Right lobe of liver (tissue), 6 donors: ENCODE data around the gene GRB7. TPM values are rescaled to one million over a fixed set of nuclear protein-coding genes. Genes with fewer than 3 reads are reported as not detected.

ENCODE experiments used
- ATAC-seq, 4 donors: fragments of 200-7000 bp; cut with Tn5 transposase; one replicate each; pipeline ENCODE4 v1.9.1; 2020; ENCODE audit warnings: mild to moderate bottlenecking in 4 of 4, moderate library complexity in 4 of 4
- DNase-seq, 3 donors: peaks; one replicate each; pipeline ENCODE4 v3.0.0-alpha.2; 2020
- H3K27ac ChIP-seq, 3 donors: fragments of 200-600 bp; one replicate each; pipeline ENCODE4 v1.8.0; 2022
- H3K27me3 ChIP-seq, 2 donors: fragments of 200-600 bp; one replicate each; pipeline ENCODE4 v1.8.0; 2022
- H3K36me3 ChIP-seq, 4 donors: fragments of 200-600 bp; sonication (generic) in 1 of 4; one replicate each; pipeline versions ENCODE4 v1.5.1 to v1.8.0; 2017 to 2022; ENCODE audit warnings: control low read depth in 1 of 4
- H3K4me1 ChIP-seq, 4 donors: fragments of 200-600 bp; sonication (generic) in 1 of 4; one replicate each; pipeline versions ENCODE4 v1.5.1 to v1.8.0; 2017 to 2022; ENCODE audit warnings: control low read depth in 1 of 4
- H3K4me3 ChIP-seq, 3 donors: fragments of 200-600 bp; one replicate each; pipeline ENCODE4 v1.8.0; 2022
- H3K9me3 ChIP-seq, 4 donors: fragments of 200-600 bp; sonication (generic) in 1 of 4; one replicate each; pipeline versions ENCODE4 v1.5.1 to v1.8.0; 2017 to 2022; ENCODE audit warnings: control low read depth in 1 of 4
- POLR2A ChIP-seq: fragments of 450-650 bp; IDR thresholded peaks from one replicate; pipeline ENCODE4 v1.6.1; 2017; ENCODE audit warnings: antibody characterized with exemption, mild to moderate bottlenecking
- WGBS: methylation state at CpG from one replicate; pipeline ENCODE4 v1.1.6; 2018; ENCODE audit warnings: low coverage, low lambda C conversion rate; ENCODE audit not compliant: insufficient coverage; ENCODE audit errors: missing lambda C conversion rate; 5-methylcytosine and 5-hydroxymethylcytosine counted together
- intact Hi-C, 2 donors: fragments of 100-400 bp; cut with DNase I; formaldehyde crosslinking; loops; one replicate each; pipeline versions ENCODE4 v1.11.2 to v1.14.1; 2022
- long read RNA-seq: library from polyadenylated mRNA; unstranded; transcript quantifications from one replicate; pipeline ENCODE4 v2.0.0, GENCODE V29; 2019
- total RNA-seq, 6 experiments: library from RNA; depleted of rRNA in 2 of 6; stranded (reverse); fragments of >200 nt in 2 of 6; fragmentation: NEBNext Ultra II Directional in 3 of 6; extraction: Animal tissue kit (Norgen Biotek cat#: 25700) in 3 of 6; gene quantifications; one replicate each; pipeline versions ENCODE4 v1.1.0 to v1.2.4, GENCODE V29; 2016 to 2023
- TF ChIP-seq, protein P1 (sequence below), 4 donors: fragments of 200-600 bp in 3 of 4; fragments of 450-650 bp in 1 of 4; IDR thresholded peaks; one replicate each; pipeline versions ENCODE4 v1.5.1 to v1.8.0; 2016 to 2022; ENCODE audit warnings: antibody characterized with exemption in 4 of 4, mild to moderate bottlenecking in 2 of 4
- donor health status: DM: no; HTN: yes; CAD: no.
- donor health status: DM: no; HTN: no; CAD: no.
- donor health status: DM: no; HTN: no; CAD: no.
- donor health status: DM: no; HTN: yes; CAD: no.
- donor health status: DM: no; HTN: yes; CAD: no.

Gene GRB7
- 10 to 100 TPM in 2 of 6 experiments, 1 to 10 TPM in 4; 2.1 to 10.9 (median 7.5) TPM for total RNA-seq
- long read RNA-seq, partial matches to known transcripts, result 2 of 5 reads
- long read RNA-seq, other reads (novel, unspliced or antisense), result 2 of 5 reads

DNA sequence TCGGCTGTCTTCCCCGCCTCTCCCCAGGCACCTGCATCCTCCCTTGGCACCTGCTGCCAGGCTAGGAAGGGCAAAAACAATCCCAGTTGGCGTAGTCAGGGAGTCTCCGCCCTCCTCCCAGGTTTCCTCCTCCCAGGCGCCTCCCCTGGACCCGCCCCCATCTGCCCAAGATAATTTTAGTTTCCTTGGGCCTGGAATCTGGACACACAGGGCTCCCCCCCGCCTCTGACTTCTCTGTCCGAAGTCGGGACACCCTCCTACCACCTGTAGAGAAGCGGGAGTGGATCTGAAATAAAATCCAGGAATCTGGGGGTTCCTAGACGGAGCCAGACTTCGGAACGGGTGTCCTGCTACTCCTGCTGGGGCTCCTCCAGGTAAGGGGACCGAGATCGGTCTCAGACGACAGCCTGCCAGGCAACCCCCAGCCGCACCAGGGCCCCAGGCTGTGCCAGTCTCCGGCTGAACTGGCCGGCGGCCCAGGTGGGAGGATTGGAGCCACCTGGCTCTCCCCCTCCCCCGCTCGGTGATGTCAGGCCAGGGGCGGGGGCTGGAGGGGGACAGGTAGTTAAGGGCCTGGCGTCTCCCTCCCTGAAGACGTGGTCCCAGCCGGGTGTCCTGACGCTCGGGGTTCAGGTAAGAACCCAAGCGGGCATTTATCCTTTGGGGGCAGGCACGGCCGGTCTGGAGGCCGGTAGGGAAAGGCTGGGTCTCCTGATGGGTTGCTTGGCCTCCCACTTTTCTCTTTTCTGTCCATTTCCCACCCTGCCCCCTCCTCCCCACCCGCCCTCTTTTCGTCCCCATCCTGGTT lies at the start of gene GRB7:
TSS of gene GRB7 (plus strand) at position 179 of the 808 bp plus-strand sequence. CDS start 4,364 bp downstream, outside the sequence.
- H3K36me3 ChIP-seq, result peaks cover 0 to 8% (median 0%) of the 10 kb centered on the region in 4 donors
- H3K9me3 ChIP-seq, result no peaks in the 10 kb centered on the region
- no peaks in the 10 kb centered on the region for H3K27me3 ChIP-seq
- peak within 1 kb of the TSS; percentile 74 to 94 (median 94) for H3K27ac ChIP-seq
- DNase-seq (peak; percentile 79 to 89 (median 86)), ATAC-seq (peak; percentile 66 to 80 (median 74))
- intact Hi-C loops, result no loop called here
- 8% methylated on average over 16 of the region's 34 CpGs for WGBS
- peak; percentile 2 for TF ChIP-seq POLR2A
- TF ChIP-seq, protein P1, sequence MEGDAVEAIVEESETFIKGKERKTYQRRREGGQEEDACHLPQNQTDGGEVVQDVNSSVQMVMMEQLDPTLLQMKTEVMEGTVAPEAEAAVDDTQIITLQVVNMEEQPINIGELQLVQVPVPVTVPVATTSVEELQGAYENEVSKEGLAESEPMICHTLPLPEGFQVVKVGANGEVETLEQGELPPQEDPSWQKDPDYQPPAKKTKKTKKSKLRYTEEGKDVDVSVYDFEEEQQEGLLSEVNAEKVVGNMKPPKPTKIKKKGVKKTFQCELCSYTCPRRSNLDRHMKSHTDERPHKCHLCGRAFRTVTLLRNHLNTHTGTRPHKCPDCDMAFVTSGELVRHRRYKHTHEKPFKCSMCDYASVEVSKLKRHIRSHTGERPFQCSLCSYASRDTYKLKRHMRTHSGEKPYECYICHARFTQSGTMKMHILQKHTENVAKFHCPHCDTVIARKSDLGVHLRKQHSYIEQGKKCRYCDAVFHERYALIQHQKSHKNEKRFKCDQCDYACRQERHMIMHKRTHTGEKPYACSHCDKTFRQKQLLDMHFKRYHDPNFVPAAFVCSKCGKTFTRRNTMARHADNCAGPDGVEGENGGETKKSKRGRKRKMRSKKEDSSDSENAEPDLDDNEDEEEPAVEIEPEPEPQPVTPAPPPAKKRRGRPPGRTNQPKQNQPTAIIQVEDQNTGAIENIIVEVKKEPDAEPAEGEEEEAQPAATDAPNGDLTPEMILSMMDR (IDR thresholded peaks at IDR 0.05), result no peak
- peaks cover 0 to 15% (median 5%) of the 10 kb centered on the region in 4 donors for H3K4me1 ChIP-seq
- H3K4me3 ChIP-seq, result peak within 1 kb of the TSS; percentile 51 to 82 (median 72)

DNA sequence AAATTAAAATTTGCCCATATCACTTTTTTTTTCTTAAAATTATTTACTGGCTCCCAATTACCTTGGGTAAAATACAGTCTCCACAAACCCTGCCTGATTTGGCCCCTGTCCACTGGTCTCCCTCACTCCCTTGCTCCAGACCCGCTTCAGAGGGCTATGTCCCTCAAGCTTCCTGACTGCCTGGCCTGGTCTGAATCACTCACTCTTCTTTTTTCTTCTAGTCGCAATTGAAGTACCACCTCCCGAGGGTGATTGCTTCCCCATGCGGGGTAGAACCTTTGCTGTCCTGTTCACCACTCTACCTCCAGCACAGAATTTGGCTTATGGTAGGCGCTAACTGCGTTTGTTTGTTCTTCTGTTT lies 49.3 kb upstream of the GRB7 start:
- H3K27me3 ChIP-seq, result no peaks in the 10 kb centered on the region
- peak in 1 of 4 donors; percentile 4 for ATAC-seq
- WGBS, result 7% methylated on average over 6 of the region's 6 CpGs
- H3K36me3 ChIP-seq, result no peaks in the 10 kb centered on the region
- intact Hi-C loops, result no loop called here
- TF ChIP-seq, protein P1 (IDR thresholded peaks at IDR 0.05), result no peak
- TF ChIP-seq POLR2A, result no peak
- peaks cover 0 to 16% (median 0%) of the 10 kb centered on the region in 4 donors for H3K4me1 ChIP-seq
- H3K27ac ChIP-seq, result peak overlapping the region; percentile 88 to 90 (median 89)
- DNase-seq, result peak in 1 of 3 donors; percentile 37
- H3K9me3 ChIP-seq, result no peaks in the 10 kb centered on the region
- H3K4me3 ChIP-seq, result peak overlapping the region; percentile 69 to 83 (median 72)

DNA sequence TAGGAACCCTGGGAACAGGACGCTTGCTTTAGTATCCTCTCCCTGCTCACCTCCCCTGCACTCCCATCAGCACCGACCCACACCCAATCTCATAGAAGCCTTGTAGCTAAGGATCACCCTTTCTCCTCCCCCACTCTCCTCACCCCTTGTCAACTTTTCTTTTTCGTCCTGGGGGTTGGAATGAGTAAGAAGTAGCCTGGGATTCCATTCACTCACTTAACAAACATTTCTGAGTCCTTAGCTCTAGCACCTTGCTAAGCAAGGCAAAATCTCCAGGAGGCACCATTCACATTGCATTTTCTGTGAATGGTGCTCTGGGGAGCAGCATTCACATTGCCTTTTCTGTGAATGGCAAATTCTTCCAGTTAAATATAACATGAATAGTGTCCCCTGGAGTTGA lies 48.8 kb upstream of the GRB7 start:
- H3K9me3 ChIP-seq, result no peaks in the 10 kb centered on the region
- H3K36me3 ChIP-seq, result no peaks in the 10 kb centered on the region
- no peak overlapping the region for H3K27ac ChIP-seq
- no peaks in the 10 kb centered on the region for H3K27me3 ChIP-seq
- ATAC-seq, result no peak
- no peak for TF ChIP-seq POLR2A
- TF ChIP-seq, protein P1 (IDR thresholded peaks at IDR 0.05), result no peak
- peaks cover 0 to 16% (median 0%) of the 10 kb centered on the region in 4 donors for H3K4me1 ChIP-seq
- peak overlapping the region in 1 of 3 donors; percentile 72 for H3K4me3 ChIP-seq
- intact Hi-C loops, result no loop called here
- DNase-seq, result peak in 1 of 3 donors; percentile 36
- WGBS, result 39% methylated on average over 3 of the region's 3 CpGs

DNA sequence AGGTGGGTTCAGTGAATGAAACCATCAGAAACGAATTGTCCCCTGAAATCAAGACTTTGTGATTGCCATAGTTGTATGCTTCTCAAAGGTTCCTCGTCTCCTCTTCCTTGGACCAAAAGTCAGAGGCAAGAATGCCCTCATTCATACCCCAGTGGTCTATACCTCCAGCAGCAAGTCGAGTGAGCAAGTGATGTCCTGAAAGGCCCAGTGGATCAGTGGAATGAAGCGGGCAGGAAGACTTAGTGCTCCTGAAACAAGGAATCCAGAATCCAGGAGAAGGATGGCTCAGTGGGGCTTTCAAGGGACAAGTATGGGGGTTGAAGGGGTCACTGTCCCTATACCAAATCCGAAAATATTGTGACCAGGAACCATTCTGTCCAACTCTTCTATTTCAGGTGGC lies 43.1 kb upstream of the GRB7 start:
- WGBS, result 82% methylated on average over 5 of the region's 5 CpGs
- intact Hi-C loops, result no loop called here
- ATAC-seq, result no peak

More for the DNA sequence above, 43.1 kb upstream of the GRB7 start:
- peak overlapping the region in 2 of 3 donors; percentile 66 to 80 for H3K27ac ChIP-seq
- peaks cover 0 to 19% (median 9%) of the 10 kb centered on the region in 4 donors for H3K4me1 ChIP-seq
- H3K27me3 ChIP-seq, result no peaks in the 10 kb centered on the region
- H3K9me3 ChIP-seq, result no peaks in the 10 kb centered on the region
- TF ChIP-seq POLR2A, result no peak
- TF ChIP-seq, protein P1 (IDR thresholded peaks at IDR 0.05), result no peak
- DNase-seq, result no peak
- H3K4me3 ChIP-seq, result no peak overlapping the region
- H3K36me3 ChIP-seq, result no peaks in the 10 kb centered on the region
